Stimulated activated CD4-positive, alpha-beta T cell treated with anti-CD3 and anti-CD28 coated beads, Interleukin-1b, Interleukin-23, amount 100 ng/mL, for 24 hours (primary cell): ENCODE data around the gene DGKB.
"Not testable (repeated sequence)": the region's sequence is repeated elsewhere in the genome, so short reads cannot be mapped to it uniquely, and the experiment has no call there.

ENCODE experiments used
- DNase-seq, 4 experiments: peaks; one replicate each; pipeline ENCODE4 v3.0.0-alpha.2; 2020; ENCODE audit warnings: low read depth in 4 of 4, low spot score in 1 of 4

Gene DGKB

DNA sequence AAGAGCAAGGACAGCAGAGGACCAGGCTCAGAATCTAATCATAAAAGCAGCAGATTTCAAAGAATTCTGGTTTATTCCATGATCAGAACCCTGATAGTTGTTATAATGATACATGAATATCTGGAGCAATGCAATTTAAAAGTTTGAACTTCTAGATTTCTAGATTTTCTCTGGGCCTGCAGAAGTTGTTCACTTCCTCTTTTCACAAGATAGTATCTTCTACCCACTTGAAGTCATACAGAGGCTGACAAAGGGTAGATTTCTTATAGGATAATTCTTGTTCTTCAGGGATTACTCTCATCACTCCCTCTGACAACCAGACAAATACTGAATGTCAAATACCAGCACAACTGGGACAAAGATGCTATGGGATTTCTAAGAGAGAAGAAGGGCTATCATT lies 593.1 kb downstream of the DGKB start:
- no peak for DNase-seq

DNA sequence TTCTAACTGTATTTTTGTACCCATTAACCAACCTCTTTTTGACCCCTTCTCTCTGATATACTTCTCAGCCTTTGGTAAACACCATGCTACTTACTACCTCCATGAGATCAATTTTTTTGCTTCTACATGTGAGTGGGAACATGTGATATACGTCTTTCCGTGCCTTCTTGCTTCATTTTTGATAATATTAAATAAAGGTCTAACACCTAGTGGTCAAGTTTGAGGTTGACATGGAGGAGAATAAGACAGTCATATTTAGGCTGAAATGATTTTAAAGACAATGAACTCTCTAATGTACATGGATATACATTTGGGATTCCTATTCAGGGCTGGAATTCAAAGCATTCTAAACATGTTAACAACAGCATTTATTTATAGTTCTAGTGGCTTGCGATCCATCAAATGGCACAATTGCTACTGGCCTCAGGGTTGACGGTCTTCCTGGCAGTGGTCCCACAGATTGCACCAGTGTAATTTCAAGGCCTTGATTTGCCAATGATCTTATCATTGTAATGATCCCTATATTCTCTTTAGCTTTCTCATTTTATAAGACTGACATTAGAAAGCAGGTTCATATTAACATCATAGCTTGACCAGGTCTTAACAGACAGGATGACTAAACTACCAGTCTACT lies 597.2 kb downstream of the DGKB start:
- DNase-seq, result no peak

DNA sequence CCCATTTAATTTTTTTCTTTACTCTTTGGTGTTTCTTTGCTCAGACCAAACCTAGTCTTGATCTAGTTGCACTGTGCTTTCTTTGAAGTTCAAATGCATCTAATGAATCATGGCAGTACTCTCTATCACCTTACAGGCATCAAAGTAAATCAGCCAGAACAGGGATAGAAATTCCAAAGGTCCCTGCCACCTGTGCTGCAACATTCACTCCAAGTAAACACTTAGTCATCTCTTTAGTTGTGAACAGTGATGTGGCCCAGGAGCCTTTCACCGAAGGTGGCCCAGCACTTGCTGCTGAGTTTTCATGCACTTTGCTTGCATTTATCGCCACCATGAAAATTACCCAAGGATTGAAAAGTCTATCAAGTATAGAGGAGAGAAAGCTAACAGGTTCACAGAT lies 599.0 kb downstream of the DGKB start:
- DNase-seq, result no peak

DNA sequence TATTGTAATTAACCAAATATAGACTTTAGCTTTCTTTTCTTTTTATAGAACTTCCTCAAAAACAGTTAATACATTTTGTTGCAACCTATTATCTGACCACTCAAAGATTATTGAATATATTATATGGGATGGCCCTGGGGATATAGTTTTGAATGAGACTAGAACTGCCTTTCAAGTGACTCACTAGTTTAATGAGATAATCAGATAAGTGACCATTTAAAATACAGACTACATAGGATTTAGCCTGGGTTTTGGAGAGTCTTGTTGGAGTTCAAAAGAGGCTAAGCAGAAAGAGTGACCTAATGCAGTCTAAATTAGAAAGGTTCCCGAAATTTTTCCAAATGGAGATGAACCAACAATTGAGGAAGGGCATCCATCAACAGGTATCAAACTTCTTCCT lies 607.9 kb downstream of the DGKB start:
- DNase-seq, result no peak

DNA sequence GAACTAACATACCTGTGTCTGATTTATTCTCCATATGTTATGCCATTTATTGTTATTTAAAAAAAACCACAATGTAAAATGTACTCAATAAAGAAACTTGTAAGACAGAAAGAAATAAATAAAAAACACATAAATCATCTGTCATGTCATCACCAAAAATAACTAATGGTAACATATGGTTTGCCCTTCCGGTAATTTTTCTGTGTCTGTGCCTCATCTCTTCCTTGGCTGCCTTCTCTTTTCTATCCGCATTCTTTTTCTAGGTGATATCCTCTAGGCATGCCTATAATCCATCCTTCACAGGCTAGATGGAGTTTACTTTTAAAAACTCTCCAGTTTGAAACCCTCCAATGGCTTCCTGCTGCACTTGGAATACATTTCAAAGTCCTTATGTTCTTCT lies 609.1 kb downstream of the DGKB start:
- DNase-seq, result no peak

DNA sequence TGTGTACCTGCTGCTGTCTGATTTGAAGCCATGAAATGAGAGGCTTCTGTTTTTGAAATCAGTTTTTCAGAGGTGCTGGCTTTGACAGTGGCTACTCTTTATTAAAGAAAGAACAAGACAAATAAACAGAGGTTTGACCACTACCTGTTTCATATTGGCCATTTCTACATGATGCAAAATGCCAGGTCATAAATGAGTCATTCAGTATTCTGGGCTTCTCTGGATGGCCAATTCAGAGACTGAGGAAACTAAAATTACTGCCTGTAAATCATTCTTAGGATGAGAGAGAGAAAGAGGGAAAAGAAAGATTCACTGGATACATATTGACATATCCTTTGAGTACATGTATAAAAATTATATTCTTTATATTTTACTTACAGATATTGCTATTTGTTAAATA lies 609.8 kb downstream of the DGKB start:
- no peak for DNase-seq

DNA sequence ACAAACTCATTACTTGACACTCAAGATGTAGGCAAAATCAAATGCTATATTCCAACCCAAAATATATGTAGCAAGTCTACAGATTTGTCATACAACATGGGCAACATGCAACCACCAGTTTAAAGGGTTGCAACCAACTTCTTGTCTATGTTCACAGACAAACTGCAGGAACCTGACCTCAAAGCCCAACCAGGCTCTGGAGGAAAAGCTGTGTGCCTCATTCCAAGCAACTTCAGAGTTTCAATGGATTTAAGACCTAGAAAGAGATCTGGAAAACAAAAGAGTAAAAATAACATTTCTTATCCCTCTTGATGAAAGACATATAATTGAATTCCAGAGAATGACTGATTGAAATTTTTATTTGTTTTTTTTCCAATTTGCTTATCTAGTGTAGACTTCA lies 612.6 kb downstream of the DGKB start:
- DNase-seq, result no peak

DNA sequence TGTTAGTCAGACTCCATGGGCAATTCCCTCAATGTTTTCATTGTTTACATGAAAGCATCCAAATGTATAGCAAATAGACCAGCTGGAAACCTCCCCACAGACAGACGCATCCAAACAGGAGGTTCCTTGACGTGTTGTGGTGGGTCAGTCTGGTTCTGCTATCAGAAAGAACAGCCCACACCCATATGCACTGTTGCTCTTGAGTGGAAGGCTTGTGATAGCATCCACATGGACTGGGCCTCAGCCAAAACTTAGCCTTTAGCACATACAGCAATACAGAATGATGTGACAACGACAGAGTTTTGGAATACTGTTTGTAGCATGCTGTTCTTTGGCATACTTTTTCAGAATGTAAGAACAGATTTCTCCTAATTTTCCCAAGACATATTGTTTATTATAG lies 613.9 kb downstream of the DGKB start:
- DNase-seq, result no peak

DNA sequence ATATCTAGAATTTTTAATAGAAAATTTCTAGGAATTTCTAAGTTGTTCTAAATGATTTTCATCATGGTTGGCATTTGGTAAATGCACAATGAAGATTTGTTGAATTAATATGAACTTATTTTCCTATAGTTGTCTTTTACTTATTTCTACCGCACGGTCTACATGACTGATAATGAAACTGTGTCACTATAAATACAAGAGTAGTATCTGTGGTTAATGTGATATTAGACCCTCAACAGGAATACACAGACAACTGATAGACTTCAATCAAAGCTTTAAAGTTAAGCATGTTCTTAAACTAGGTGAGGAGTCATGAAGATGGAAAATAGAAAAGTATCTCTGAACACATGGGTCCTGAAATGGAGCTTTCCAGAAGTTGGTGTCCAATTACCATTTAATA lies 615.2 kb downstream of the DGKB start:
- DNase-seq, result no peak

DNA sequence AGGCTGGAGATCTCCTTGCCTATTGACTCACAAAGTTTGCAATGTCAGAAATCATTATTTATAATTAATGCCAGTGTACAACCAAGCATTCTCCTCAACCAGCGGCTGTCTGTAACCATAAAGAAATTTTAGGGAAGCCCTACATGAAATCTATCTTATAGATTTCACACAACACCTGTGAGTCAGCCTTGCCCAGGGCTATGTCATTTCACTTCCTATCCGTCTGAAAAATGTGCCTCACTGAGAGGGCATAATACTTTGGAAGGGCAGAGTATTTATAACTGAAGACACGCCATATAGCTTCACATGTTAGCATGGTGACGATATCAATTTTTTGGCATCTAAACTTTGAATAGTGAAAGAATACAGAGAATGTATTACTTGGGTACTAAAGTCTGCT lies 616.5 kb downstream of the DGKB start:
- DNase-seq, result no peak

DNA sequence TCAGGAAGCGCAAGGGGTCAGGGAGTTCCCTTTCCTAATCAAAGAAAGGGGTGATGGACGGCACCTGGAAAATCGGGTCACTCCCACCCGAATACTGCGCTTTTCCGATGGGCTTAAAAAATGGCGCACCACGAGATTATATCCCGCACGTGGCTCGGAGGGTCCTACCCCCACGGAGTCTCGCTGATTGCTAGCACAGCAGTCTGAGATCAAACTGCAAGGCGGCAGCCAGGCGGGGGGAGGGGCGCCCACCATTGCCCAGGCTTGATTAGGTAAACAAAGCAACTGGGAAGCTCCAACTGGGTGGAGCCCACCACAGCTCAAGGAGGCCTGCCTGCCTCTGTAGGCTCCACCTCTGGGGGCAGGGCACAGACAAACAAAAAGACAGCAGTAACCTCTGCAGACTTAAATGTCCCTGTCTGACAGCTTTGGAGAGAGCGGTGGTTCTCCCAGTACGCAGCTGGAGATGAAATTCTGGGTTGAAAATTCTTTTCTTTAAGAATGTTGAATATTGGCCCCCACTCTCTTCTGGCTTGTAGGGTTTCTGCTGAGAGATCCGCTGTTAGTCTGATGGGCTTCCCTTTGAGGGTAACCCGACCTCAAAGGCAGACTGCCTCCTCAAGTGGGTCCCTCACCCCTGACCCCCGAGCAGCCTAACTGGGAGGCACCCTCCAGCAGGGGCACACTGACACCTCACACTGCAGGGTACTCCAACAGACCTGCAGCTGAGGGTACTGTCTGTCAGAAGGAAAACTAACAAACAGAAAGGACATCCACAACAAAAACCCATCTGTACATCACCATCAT lies 623.3 kb downstream of the DGKB start:
- not testable (repeated sequence) for DNase-seq

DNA sequence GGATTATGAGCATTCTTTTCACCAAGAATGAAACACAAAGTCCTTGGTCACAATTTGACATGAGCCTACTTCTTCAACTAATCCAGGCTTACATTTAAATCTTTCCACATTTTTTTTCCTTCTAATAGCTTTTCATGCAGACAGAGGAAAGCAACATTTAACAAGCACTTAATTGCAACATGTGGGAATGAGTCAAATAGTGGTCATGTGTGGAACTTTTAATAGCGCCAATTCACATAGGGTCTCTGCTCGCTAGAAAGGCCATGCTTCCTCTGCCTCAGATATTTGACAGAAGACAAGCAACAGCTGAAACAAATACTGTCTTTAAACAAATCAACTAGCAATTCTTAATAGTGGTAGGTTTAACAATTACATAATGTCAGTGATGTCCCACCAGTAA lies 627.2 kb downstream of the DGKB start:
- no peak for DNase-seq

DNA sequence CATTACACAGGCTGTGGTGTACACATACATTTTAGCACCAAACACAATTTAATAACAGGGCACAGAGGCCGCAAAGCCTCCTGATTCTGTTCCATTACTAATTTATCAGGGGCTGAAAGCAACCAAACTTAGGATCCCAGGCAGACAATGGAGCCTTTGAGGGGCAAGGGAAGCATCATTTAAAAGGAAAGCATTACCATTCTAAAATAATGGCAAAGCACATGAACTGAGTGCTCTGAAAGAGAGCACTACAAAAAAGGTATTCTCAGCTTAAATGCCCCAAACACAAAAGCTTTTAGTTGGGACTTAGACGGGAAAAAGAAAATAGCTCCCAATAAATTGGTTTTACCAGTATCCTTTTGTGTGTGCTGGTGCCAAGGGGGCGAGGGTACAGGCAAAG lies 631.1 kb downstream of the DGKB start:
- DNase-seq, result no peak

DNA sequence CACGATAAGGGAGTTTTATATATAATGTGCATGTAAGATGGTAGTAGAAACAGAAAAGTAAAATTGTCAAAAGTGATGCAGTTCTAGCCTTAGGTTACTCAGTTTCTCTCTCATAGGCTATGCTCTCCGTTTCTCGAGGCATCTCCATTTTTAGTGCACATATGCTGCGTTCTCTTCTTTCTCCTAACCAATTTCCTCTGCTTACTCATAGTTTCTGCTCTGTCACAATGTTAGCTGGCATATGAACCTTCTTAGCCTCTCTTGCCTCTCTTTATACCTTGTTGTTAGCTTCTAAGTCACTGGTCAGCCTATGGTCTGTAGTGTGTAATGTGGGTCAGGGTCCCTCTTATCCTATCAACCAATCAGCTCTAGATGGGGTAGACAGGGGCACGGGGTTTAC lies 632.5 kb downstream of the DGKB start:
- no peak for DNase-seq

DNA sequence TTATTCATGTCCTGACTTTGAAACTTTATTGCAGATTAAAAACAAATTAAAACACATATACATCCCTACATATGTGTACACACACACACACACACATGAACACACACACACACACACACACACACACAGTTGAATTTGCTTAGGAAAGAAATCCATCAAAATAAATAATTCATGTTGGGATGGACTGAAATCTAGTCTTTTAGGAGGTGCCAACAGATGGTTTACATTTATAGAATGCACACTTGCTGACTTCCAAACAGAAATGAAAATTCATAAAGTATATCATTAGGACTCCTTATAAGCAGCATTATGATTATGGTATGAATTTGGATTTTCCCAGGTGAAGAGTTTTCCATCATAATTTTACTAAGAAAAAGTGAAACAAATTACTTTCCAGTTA lies 642.5 kb downstream of the DGKB start:
- DNase-seq, result no peak

DNA sequence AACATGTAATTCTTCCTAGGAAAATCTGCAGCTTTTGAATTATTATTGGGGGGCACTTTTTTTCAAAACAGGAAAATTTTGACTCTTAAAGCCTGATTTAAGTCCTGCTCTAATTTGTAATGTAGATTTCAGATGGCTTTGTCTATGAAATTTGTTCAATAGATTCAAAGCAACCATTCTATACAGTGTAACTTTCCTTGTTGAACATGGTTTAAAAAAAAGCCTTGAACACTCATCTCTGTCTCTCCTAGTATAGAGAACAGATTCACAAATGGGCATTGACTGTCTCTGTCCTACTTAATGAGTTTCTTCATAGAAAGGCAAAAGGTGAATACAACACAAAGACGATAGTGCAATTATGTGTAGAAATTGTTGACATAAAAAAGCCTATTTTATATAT lies 643.7 kb downstream of the DGKB start:
- DNase-seq, result no peak

DNA sequence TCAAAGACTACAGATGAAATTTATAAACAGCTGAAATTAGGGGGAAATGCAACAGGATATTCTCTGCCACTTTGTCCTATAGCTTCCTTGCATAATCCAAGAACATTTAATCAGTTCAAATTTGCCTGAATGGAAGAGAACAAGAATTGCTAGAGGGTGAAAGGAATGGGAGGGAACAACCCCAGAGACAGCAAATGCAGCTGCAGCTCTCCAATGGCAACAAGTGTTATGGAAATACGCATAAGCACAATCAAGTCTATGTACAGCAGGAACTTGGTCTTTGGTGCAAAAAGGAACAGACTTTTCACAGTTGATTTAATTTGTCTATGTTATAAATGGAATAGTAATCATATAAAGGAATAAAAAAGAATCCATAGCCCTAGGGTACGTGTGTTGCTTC lies 644.1 kb downstream of the DGKB start:
- DNase-seq, result no peak

DNA sequence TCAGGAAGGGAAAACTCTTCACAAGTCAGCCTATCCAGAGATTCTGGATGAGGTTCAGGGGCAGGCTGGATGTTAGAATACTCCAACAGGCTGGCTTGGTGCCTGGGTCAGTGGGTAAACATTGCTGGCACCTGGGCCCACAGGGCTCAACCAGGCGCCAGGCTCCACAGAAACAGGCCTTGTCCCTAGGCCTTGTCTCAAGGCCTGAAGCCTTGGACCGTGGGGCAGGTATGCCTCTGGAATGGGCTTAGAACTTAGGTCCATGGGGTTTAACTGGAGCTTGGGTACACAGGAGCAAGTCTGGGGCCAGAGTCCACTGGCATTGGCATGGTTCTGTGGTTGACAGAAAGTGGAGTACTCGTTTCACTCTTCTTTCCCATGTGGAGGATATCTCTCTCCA lies 650.1 kb downstream of the DGKB start:
- no peak for DNase-seq

DNA sequence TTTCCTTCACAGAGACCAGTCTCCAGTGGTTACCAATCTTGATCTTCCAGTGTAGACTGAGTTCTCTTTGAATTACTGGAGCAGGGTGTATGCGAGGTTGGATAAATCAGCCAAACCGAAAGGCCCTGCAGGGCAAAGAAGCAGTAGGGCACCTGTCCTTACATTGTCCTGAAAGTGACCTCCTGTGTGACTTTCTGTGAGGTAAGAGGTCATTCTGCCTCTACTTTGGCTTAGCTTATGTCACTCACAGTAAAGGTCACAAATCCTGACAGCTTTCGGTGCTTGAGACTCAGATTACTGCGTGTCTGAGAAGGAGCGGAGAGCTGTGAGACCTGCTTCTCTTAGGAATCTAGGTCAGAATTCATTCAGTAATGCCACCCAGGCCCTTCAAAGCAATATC lies 660.4 kb downstream of the DGKB start:
- no peak for DNase-seq

DNA sequence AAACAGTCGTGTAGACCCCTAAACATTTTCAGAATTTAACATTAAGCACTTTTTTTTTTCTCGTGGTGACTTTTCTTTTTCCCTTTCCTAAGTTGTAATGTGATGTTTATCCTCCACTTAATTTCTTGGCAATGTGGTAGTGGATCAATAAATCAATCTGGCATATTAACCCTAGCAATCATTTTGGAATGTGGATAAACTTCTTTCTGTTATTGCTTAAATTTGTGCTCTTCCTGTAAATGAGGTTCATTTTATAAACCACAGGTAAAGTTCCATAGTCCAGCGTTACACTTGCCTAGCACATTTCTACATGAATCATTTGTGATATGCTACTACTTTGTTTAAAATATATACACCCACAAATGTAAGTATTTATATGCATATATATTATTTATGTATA lies 665.7 kb downstream of the DGKB start:
- no peak for DNase-seq

DNA sequence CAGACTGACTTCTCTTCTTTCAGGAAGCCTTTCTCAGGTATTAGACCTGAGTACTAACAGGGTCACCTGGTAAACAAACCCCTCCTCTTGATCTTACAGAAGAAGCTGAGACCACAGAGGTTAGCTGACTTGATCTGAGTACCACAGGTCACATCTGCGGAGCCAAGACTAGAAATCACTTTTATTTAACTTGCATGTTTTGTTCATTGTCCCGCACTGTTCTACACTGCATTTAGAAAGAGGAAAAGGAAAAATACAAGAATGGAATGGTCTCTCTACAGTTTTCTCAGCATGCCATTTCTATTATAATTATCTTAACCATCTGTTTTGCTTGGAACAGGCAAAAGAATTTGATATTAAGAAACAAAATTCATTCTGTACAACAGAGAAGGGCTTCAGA lies 667.5 kb downstream of the DGKB start:
- no peak for DNase-seq

DNA sequence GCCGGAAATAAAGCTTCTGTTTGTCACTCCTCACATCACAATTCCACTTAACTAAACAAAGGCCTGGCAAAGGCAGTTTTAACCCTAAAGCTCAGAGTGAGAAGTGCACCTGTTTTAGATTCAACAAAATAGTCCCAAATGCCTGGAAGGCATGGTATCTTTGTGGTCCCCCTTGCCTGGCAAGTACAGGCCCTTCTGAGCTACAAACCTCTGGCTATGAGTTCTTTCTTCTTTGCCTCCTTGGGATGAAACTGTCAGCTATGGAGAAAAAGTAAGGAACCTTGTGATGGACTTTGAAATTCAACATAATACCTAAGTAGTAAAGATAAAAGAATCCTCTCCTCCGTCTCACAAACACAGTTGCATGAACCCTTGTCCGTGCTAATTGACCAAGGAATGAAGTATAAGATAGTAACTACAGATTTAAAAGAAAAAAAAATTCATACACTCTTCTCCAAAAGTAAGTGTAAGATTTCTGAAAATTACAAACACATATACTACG lies 668.6 kb downstream of the DGKB start:
- no peak for DNase-seq
